Adrenal gland (tissue), 5 donors: ENCODE data around the gene SVIP.

Experiments
- CTCF ChIP-seq, 6 experiments: fragments of 450-650 bp in 4 of 6; fragments of 200-600 bp in 2 of 6; sonication (generic) in 1 of 6; IDR thresholded peaks; 1 replicate in 5 of 6; 2 replicates in 1 of 6; pipeline versions ENCODE4 v1.5.1 to v1.8.0; 2016 to 2021; ENCODE audit warnings: antibody characterized with exemption in 6 of 6, mild to moderate bottlenecking in 2 of 6, moderate library complexity in 1 of 6
- POLR2A ChIP-seq, 2 donors: fragments of 450-650 bp; IDR thresholded peaks; one replicate each; pipeline ENCODE4 v1.6.1; 2017; ENCODE audit warnings: antibody characterized with exemption in 2 of 2, mild to moderate bottlenecking in 2 of 2, moderate library complexity in 1 of 2
- donor health status: DM: no; HTN: no; CAD: no.

GRCh38 chr11:22779850-22780249, 49.8 kb downstream of the SVIP start:
- TF ChIP-seq POLR2A (IDR thresholded peaks at IDR 0.05) (no peak), CTCF (IDR thresholded peaks at IDR 0.05) (no peak)
